ENCODE measurements around the gene RAB29. TPM values are rescaled to one million over a fixed set of nuclear protein-coding genes. Genes with fewer than 3 reads are reported as not detected.

Gene RAB29
- total and polyA plus RNA-seq, 9 of the 15 experiments (the other 6 are each of a cell fraction or from before 2014, with no cell fraction given): 6.3 to 17.6 (median 8.0) TPM

GRCh38 chr1:205750138-205751035 lies 24.9 kb downstream of the RAB29 start, which contains the start of gene NUCKS1 (continued):
- TF ChIP-seq, protein P1, sequence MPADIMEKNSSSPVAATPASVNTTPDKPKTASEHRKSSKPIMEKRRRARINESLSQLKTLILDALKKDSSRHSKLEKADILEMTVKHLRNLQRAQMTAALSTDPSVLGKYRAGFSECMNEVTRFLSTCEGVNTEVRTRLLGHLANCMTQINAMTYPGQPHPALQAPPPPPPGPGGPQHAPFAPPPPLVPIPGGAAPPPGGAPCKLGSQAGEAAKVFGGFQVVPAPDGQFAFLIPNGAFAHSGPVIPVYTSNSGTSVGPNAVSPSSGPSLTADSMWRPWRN (IDR thresholded peaks at IDR 0.05; ENCODE audit: low read depth): peak; percentile 30; the same call in 1 of the 2 replicates
- TF ChIP-seq PHB (CRISPR knock-in tag; IDR thresholded peaks at IDR 0.05): no peak
- TF ChIP-seq NR4A1 (CRISPR knock-in tag; IDR thresholded peaks at IDR 0.05): no peak
- 0 out of 2 replicates have a peak, but pooled peaks have one; percentile 70 for TF ChIP-seq NR4A1 (tag; IDR thresholded peaks at IDR 0.05)
- TF ChIP-seq TEAD1 (CRISPR knock-in tag; IDR thresholded peaks at IDR 0.05): peak; percentile 77 to 83
- TF ChIP-seq SAP30 (IDR thresholded peaks at IDR 0.05; ENCODE audit: borderline replicate concordance, insufficient read depth, low read depth, low read length, poor library complexity, severe bottlenecking): no peak
- TF ChIP-seq FOXJ2 (tag; IDR thresholded peaks at IDR 0.05): peak; percentile 75
- TF ChIP-seq, protein P2, sequence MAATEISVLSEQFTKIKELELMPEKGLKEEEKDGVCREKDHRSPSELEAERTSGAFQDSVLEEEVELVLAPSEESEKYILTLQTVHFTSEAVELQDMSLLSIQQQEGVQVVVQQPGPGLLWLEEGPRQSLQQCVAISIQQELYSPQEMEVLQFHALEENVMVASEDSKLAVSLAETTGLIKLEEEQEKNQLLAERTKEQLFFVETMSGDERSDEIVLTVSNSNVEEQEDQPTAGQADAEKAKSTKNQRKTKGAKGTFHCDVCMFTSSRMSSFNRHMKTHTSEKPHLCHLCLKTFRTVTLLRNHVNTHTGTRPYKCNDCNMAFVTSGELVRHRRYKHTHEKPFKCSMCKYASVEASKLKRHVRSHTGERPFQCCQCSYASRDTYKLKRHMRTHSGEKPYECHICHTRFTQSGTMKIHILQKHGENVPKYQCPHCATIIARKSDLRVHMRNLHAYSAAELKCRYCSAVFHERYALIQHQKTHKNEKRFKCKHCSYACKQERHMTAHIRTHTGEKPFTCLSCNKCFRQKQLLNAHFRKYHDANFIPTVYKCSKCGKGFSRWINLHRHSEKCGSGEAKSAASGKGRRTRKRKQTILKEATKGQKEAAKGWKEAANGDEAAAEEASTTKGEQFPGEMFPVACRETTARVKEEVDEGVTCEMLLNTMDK (IDR thresholded peaks at IDR 0.05; ENCODE audit: borderline replicate concordance, insufficient read depth, low read depth, low read length, poor library complexity, severe bottlenecking): no peak
- TF ChIP-seq, protein P3, sequence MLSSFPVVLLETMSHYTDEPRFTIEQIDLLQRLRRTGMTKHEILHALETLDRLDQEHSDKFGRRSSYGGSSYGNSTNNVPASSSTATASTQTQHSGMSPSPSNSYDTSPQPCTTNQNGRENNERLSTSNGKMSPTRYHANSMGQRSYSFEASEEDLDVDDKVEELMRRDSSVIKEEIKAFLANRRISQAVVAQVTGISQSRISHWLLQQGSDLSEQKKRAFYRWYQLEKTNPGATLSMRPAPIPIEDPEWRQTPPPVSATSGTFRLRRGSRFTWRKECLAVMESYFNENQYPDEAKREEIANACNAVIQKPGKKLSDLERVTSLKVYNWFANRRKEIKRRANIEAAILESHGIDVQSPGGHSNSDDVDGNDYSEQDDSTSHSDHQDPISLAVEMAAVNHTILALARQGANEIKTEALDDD (IDR thresholded peaks at IDR 0.05): no peak
- no peak for TF ChIP-seq MECOM (CRISPR knock-in tag; IDR thresholded peaks at IDR 0.05)
- TF ChIP-seq KLF16 (IDR thresholded peaks at IDR 0.05): peak; percentile 76
- 0 out of 2 replicates have a peak, but pooled peaks have one; percentile 5 for TF ChIP-seq NCOA1 (IDR thresholded peaks at IDR 0.05; ENCODE audit: low read depth)
- TF ChIP-seq ZNF785 (CRISPR knock-in tag; IDR thresholded peaks at IDR 0.05): no peak
- peak; percentile 92 for TF ChIP-seq EGR1 (conservative IDR thresholded peaks at IDR 0.05)
- peak; percentile 77 for TF ChIP-seq HDAC3 (IDR thresholded peaks at IDR 0.05; ENCODE audit: borderline replicate concordance, partially characterized antibody)
- no peak for TF ChIP-seq CUX1 (CRISPR knock-in tag; IDR thresholded peaks at IDR 0.05)
- TF ChIP-seq GATAD2A (IDR thresholded peaks at IDR 0.05): peak; percentile 46; the same call in 1 of the 2 replicates
- peak; percentile 91 for TF ChIP-seq CREM (IDR thresholded peaks at IDR 0.05; ENCODE audit: low read depth)
- peak; percentile 73 for TF ChIP-seq TAF1 (IDR thresholded peaks at IDR 0.05; ENCODE audit: control insufficient read depth, extremely low read depth, insufficient read depth, low read length, severe bottlenecking)

All from K562 (cell line).